Liver (tissue), 3 donors: ENCODE results near the gene DIP2C.

Experiments
- CTCF ChIP-seq: fragments of 150-350 bp; IDR thresholded peaks from 2 replicates; pipeline ENCODE4 v1.5.1; 2017; ENCODE audit warnings: improper control_type of control experiment, low read depth, low read length; ENCODE audit not compliant: missing input control
- FOXA1 ChIP-seq: IDR thresholded peaks from 2 replicates; pipeline ENCODE4 v1.6.1; 2016; ENCODE audit warnings: antibody characterized with exemption
- GABPA ChIP-seq, 2 donors: IDR thresholded peaks in 1 of 2; conservative IDR thresholded peaks in 1 of 2; 2 replicates each; pipeline ENCODE4 v1.6.1; 2016; ENCODE audit warnings: antibody characterized with exemption in 2 of 2, mild to moderate bottlenecking in 1 of 2, moderate library complexity in 1 of 2
- HNF4G ChIP-seq: IDR thresholded peaks from 2 replicates; pipeline ENCODE4 v1.6.1; 2016; ENCODE audit warnings: antibody characterized with exemption
- TAF1 ChIP-seq: conservative IDR thresholded peaks from 2 replicates; pipeline ENCODE4 v1.6.1; 2016; ENCODE audit warnings: antibody characterized with exemption, mild to moderate bottlenecking
- donor health status: healthy.
- donor health status: healthy.

GRCh38 chr10:320771-321170 is 368.7 kb downstream of the DIP2C start:
- TF ChIP-seq FOXA1 (no peak), CTCF (no peak), TAF1 (no peak), HNF4G (no peak), GABPA (IDR thresholded peaks at IDR 0.05 in 1 of 2, conservative IDR thresholded peaks at IDR 0.05 in 1 of 2) (no peak)
